Lower leg skin (tissue), 4 donors: ENCODE measurements around the gene MFGE8. TPM values are rescaled to one million over a fixed set of nuclear protein-coding genes. Genes with fewer than 3 reads are reported as not detected.

Source experiments
- DNase-seq, 2 donors: peaks; one replicate each; pipeline ENCODE4 v3.0.0-alpha.2; 2019; ENCODE audit warnings: low spot score in 2 of 2
- H3K4me3 ChIP-seq: fragments of 200-600 bp; sonication (generic); 2 replicates; pipeline ENCODE4 v1.5.1; 2017; ENCODE audit warnings: mild to moderate bottlenecking, low read depth; ENCODE audit not compliant: poor library complexity, severe bottlenecking
- CTCF ChIP-seq, 3 donors: fragments of 450-650 bp; IDR thresholded peaks; one replicate each; pipeline ENCODE4 v1.5.1; 2016; ENCODE audit warnings: antibody characterized with exemption in 3 of 3, mild to moderate bottlenecking in 3 of 3, moderate library complexity in 2 of 3
- POLR2A ChIP-seq, 2 donors: fragments of 450-650 bp; IDR thresholded peaks; one replicate each; pipeline ENCODE4 v1.6.1; 2016 to 2017; ENCODE audit warnings: antibody characterized with exemption in 2 of 2, mild to moderate bottlenecking in 1 of 2, moderate library complexity in 1 of 2
- WGBS, 2 donors: methylation state at CpG; one replicate each; pipeline ENCODE4 v1.1.5; 2018; 5-methylcytosine and 5-hydroxymethylcytosine counted together
- intact Hi-C: fragments of 100-400 bp; cut with DNase I; formaldehyde crosslinking; loops from one replicate; pipeline ENCODE4 v1.15.0; 2023; ENCODE audit warnings: low total_unique reads
- total RNA-seq, 4 donors: library from RNA; depleted of rRNA; stranded (reverse); fragments of >200 nt; gene quantifications; one replicate each; pipeline ENCODE4 v1.1.0, GENCODE V29; 2016

MFGE8 gene
- total RNA-seq, 4 donors from 2014 or later: 109 to 237 (median 139) TPM

GRCh38 chr15:88881775-88882174, 31.4 kb downstream of the MFGE8 start:
- intact Hi-C loops: no loop called here
- no peak for DNase-seq
- no peak for TF ChIP-seq POLR2A (IDR thresholded peaks at IDR 0.05)
- TF ChIP-seq CTCF (IDR thresholded peaks at IDR 0.05): no peak
- WGBS, 2 donors: 94 to 98% methylated on average over 3 of the region's 3 CpGs
- no peak overlapping the region for H3K4me3 ChIP-seq

DNA sequence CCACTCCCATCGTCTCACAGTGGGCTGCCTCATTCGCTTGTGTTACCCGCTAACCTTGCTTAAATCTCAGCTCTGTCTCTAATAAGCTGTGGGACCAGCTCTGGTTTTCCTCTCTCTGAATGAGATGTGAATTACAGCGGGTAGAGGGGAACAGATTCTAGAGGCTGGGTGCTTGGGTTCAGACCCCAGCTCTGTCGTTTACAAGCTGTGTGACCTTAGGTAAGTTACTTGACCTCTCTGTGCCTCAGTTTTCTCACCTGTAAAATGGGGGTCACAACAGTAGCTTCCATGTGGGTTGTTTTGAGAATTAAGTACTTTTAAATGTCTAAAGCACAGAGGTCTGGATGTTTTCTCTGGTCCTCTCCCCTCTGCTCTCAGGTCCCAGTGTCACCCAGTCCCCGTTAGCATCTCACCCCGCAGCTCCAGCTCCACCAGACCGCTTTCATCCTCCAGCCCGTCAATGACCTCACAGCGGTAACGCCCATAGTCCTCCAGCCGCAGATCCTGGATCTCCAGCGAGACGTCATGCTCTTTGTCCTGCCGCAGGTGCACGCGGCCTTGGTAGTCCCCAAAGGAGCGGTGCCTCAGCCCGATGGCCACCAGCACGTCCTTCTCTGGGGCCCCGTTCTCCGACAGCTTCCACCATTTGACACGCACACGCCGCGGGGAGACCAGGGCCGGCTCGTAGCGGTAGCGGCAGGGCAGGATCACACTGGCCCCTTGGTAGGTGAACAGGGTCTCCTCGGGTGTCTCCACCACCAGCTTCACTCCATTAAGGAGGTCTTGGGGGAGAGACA, 32.0 kb downstream of the MFGE8 start:
- 95 to 96% methylated on average over 31 of the region's 31 CpGs for WGBS, 2 donors
- no peak for DNase-seq

DNA sequence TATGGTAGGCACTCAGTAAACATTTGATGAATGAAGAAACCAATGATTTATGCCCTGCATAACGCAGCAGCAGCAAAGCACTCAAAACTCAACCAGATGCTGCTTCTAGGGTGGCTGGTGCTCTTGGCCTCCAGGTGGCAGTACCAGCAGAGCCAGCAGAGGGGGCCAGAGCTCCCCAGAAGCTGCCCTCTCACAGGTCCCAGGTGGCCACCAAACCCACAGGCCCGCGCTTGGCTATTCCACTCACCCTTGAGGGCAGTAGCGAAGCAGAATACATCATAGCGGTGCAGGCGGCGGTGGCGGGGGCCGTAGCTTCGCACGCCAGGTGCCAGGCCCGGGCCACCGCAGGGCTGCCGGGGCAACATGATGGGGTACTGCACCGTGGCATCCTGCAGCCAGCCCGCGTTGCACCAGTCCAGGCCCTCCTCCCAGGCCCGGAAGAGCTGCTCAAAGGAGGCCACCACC, 34.4 kb downstream of the MFGE8 start:
- WGBS, 2 donors: 62 to 84% methylated on average over 11 to 18 of the region's 18 CpGs
- no peak for DNase-seq
- TF ChIP-seq POLR2A (IDR thresholded peaks at IDR 0.05): no peak
- no peak for TF ChIP-seq CTCF (IDR thresholded peaks at IDR 0.05)
- intact Hi-C loops: loop anchor here (5.0 kb wide), 1 partner anchor 931 kb away; no protein-coding TSS in a partner anchor
- no peak overlapping the region for H3K4me3 ChIP-seq

More for the DNA sequence above, 32.0 kb downstream of the MFGE8 start:
- TF ChIP-seq POLR2A (IDR thresholded peaks at IDR 0.05) (no peak), CTCF (IDR thresholded peaks at IDR 0.05) (no peak)
- intact Hi-C loops: no loop called here
- H3K4me3 ChIP-seq: no peak overlapping the region

DNA sequence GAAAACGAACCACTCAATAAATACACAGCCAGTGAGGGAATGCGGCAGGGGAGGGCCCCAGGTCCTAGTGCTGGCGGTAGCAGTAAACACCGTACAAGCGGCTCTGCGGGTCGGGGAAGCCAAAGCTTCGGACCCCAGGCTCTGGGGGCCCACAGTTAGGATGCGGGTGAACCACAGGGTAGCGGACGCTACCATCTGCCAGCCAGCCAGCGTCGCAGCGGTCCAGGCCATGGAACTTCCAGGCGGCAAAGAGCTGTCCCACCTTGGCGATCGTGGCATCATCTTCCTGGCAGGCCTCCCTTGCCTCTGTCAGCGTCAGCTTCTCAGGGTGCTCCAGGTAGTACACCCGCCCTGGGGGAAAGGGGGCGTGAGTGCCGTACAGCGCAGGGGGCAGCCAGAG, 35.3 kb downstream of the MFGE8 start:
- intact Hi-C loops: loop anchor here (5.0 kb wide), 1 partner anchor 931 kb away; no protein-coding TSS in a partner anchor
- DNase-seq: peak in 1 of 2 donors; percentile 84
- H3K4me3 ChIP-seq: no peak overlapping the region
- TF ChIP-seq CTCF (IDR thresholded peaks at IDR 0.05): no peak
- no peak for TF ChIP-seq POLR2A (IDR thresholded peaks at IDR 0.05)
- 87 to 95% methylated on average over 15 to 22 of the region's 22 CpGs for WGBS, 2 donors

GRCh38 chr15:88877415-88877814, 35.8 kb downstream of the MFGE8 start:
- intact Hi-C loops: loop anchor here (5.0 kb wide), 1 partner anchor 930 kb away; no protein-coding TSS in a partner anchor
- no peak overlapping the region for H3K4me3 ChIP-seq
- TF ChIP-seq CTCF (IDR thresholded peaks at IDR 0.05) (no peak), POLR2A (IDR thresholded peaks at IDR 0.05) (no peak)
- DNase-seq: no peak
- 77 to 87% methylated on average over 6 to 11 of the region's 11 CpGs for WGBS, 2 donors
